Measurements from ENCODE around the gene TTLL4. TPM values are rescaled to one million over a fixed set of nuclear protein-coding genes. Genes with fewer than 3 reads are reported as not detected.

Gene TTLL4
- total RNA-seq, 1 experiment from 2014 or later, result 41.4 TPM

- DNase-seq (ENCODE audit: low read depth, low spot score), result no peak
- in situ Hi-C loops (cut with HindIII; ENCODE audit: low pct_unique_long_range_greater_than_20kb, low sequenced_read_pairs), result no loop called here
Observed at GRCh38 chr2:218703341-218703740, 7.3 kb upstream of the TTLL4 start.

GRCh38 chr2:218708086-218708485 is 2.5 kb upstream of the TTLL4 start:
- DNase-seq (ENCODE audit: low read depth, low spot score), result no peak
- in situ Hi-C loops (cut with HindIII; ENCODE audit: low pct_unique_long_range_greater_than_20kb, low sequenced_read_pairs), result no loop called here

GRCh38 chr2:218709908-218710307 is 727 bp upstream of the TTLL4 start:
- in situ Hi-C loops (cut with HindIII; ENCODE audit: low pct_unique_long_range_greater_than_20kb, low sequenced_read_pairs), result no loop called here
- DNase-seq (ENCODE audit: low read depth, low spot score), result no peak

- in situ Hi-C loops (cut with HindIII; ENCODE audit: low pct_unique_long_range_greater_than_20kb, low sequenced_read_pairs), result no loop called here
- no peak for DNase-seq (ENCODE audit: low read depth, low spot score)
Observed at GRCh38 chr2:218710334-218710686, 325 bp upstream of the TTLL4 start.

GRCh38 chr2:218711550-218711929 is 905 bp downstream of the TTLL4 start:
- peak; percentile 7 for DNase-seq (ENCODE audit: low read depth, low spot score)
- in situ Hi-C loops (cut with HindIII; ENCODE audit: low pct_unique_long_range_greater_than_20kb, low sequenced_read_pairs), result no loop called here

- in situ Hi-C loops (cut with HindIII; ENCODE audit: low pct_unique_long_range_greater_than_20kb, low sequenced_read_pairs), result no loop called here
- DNase-seq (ENCODE audit: low read depth, low spot score), result no peak
Observed at GRCh38 chr2:218713922-218714321, 3.3 kb downstream of the TTLL4 start.

- in situ Hi-C loops (cut with HindIII; ENCODE audit: low pct_unique_long_range_greater_than_20kb, low sequenced_read_pairs), result no loop called here
- DNase-seq (ENCODE audit: low read depth, low spot score), result no peak
Observed at GRCh38 chr2:218716070-218716469, 5.4 kb downstream of the TTLL4 start.

- no peak for DNase-seq (ENCODE audit: low read depth, low spot score)
- in situ Hi-C loops (cut with HindIII; ENCODE audit: low pct_unique_long_range_greater_than_20kb, low sequenced_read_pairs), result no loop called here
Observed at GRCh38 chr2:218717262-218717661, 6.6 kb downstream of the TTLL4 start.

- in situ Hi-C loops (cut with HindIII; ENCODE audit: low pct_unique_long_range_greater_than_20kb, low sequenced_read_pairs), result no loop called here
Observed at GRCh38 chr2:218718058-218718457, 7.4 kb downstream of the TTLL4 start.

GRCh38 chr2:218719457-218719856 is 8.8 kb downstream of the TTLL4 start:
- in situ Hi-C loops (cut with HindIII; ENCODE audit: low pct_unique_long_range_greater_than_20kb, low sequenced_read_pairs), result no loop called here
- DNase-seq (ENCODE audit: low read depth, low spot score), result peak; percentile 18

More at GRCh38 chr2:218718058-218718457, 7.4 kb downstream of the TTLL4 start:
- no peak for DNase-seq (ENCODE audit: low read depth, low spot score)

GRCh38 chr2:218720048-218721041 is 9.7 kb downstream of the TTLL4 start:
- DNase-seq (ENCODE audit: low read depth, low spot score), result peak; percentile 25
- in situ Hi-C loops (cut with HindIII; ENCODE audit: low pct_unique_long_range_greater_than_20kb, low sequenced_read_pairs), result no loop called here

- no peak for DNase-seq (ENCODE audit: low read depth, low spot score)
- in situ Hi-C loops (cut with HindIII; ENCODE audit: low pct_unique_long_range_greater_than_20kb, low sequenced_read_pairs), result no loop called here
Observed at GRCh38 chr2:218721488-218721887, 10.9 kb downstream of the TTLL4 start.

- no peak for DNase-seq (ENCODE audit: low read depth, low spot score)
- in situ Hi-C loops (cut with HindIII; ENCODE audit: low pct_unique_long_range_greater_than_20kb, low sequenced_read_pairs), result no loop called here
Observed at GRCh38 chr2:218721934-218722333, 11.3 kb downstream of the TTLL4 start.

GRCh38 chr2:218722419-218722818 is 11.8 kb downstream of the TTLL4 start:
- DNase-seq (ENCODE audit: low read depth, low spot score), result peak; percentile 68
- in situ Hi-C loops (cut with HindIII; ENCODE audit: low pct_unique_long_range_greater_than_20kb, low sequenced_read_pairs), result no loop called here

- in situ Hi-C loops (cut with HindIII; ENCODE audit: low pct_unique_long_range_greater_than_20kb, low sequenced_read_pairs), result no loop called here
- peak; percentile 80 for DNase-seq (ENCODE audit: low read depth, low spot score)
Observed at GRCh38 chr2:218722876-218723785, 12.5 kb downstream of the TTLL4 start.

GRCh38 chr2:218726004-218726574 is 15.5 kb downstream of the TTLL4 start:
- in situ Hi-C loops (cut with HindIII; ENCODE audit: low pct_unique_long_range_greater_than_20kb, low sequenced_read_pairs), result no loop called here
- DNase-seq (ENCODE audit: low read depth, low spot score), result no peak

- DNase-seq (ENCODE audit: low read depth, low spot score), result peak; percentile 56
- in situ Hi-C loops (cut with HindIII; ENCODE audit: low pct_unique_long_range_greater_than_20kb, low sequenced_read_pairs), result no loop called here
Observed at GRCh38 chr2:218727502-218728165, 17.0 kb downstream of the TTLL4 start.

- no peak for DNase-seq (ENCODE audit: low read depth, low spot score)
- in situ Hi-C loops (cut with HindIII; ENCODE audit: low pct_unique_long_range_greater_than_20kb, low sequenced_read_pairs), result no loop called here
Observed at GRCh38 chr2:218729640-218730039, 19.0 kb downstream of the TTLL4 start.
